GM19035 (cell line): ENCODE results near the gene ACAN.

ENCODE experiments used
- ATAC-seq: cut with Tn5 transposase; IDR thresholded peaks from one replicate; pipeline ENCODE4 v1.9.1; 2021; ENCODE audit not compliant: unreplicated experiment

Gene ACAN

DNA sequence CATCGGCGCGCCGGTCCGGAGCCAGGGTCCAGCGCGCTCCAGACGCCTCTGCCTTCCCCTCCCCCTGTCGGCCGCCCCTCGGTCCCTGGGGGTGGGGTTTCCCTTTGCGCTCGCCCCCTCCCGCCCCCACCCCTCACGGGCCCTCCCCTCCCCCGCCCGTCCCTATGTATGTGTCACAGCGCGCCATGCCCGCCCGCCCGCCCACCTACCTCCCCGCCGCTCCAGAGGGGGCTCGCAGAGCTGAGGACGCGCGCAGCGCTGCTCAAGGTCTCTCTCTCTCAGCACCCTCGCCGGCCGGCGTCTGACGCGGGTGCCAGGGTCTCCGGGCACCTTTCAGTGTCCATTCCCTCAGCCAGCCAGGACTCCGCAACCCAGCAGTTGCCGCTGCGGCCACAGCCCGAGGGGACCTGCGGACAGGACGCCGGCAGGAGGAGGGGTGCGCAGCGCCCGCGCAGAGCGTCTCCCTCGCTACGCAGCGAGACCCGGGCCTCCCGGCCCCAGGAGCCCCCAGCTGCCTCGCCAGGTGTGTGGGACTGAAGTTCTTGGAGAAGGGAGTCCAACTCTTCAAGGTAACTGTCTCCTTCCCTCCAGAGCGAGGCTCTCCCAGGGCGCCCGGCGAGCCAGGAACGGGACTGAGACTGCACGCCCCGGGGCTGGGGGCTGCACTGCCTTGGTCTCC lies at the start of gene ACAN:
TSS of gene ACAN (plus strand) at position 196 of the 679 bp plus-strand sequence. CDS start 32,771 bp downstream, outside the sequence.
- ATAC-seq, result no peak

GRCh38 chr15:88756521-88756920 lies 46.7 kb upstream of the ACAN start:
- no peak for ATAC-seq

DNA sequence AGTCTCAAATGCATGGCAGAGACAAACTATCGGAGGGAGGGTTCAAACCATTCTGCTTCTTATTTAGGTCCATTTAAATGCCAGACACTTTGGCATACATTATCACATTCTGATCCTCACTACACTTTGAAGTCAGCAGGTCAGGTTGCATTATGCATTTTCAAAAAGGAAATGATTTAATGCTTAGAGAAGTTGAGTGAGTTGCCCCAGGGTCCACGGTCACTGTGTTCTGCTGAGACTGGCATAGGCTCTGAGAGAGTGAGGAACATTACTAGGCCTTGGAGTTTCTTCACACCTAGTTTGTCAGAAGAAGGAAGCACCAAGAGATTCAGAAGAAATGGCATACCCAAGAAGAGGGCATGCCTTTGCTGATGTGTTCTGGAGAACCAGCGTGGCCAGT lies 46.3 kb upstream of the ACAN start:
- no peak for ATAC-seq

- no peak for ATAC-seq
Measured at GRCh38 chr15:88759872-88760271, 43.4 kb upstream of the ACAN start.

DNA sequence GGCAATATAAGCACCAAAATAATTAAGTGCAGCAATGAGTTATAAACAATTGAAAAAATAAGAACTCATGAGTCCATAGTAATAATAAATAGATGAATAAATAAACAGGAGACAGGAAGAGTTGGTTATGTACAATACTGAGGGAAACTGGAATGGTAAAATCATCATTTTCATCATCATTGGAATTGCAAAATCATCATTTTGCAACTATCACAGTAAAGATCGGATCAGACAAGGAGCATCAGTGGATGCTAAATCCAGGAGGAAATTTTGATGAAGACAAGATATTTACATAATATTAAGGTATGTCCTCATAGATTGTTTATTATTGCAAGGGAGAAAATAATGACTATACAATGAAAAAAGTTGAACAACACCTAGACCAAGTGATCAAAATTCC lies 38.8 kb upstream of the ACAN start:
- ATAC-seq, result no peak

GRCh38 chr15:88765212-88765611 lies 38.0 kb upstream of the ACAN start:
- ATAC-seq, result no peak

DNA sequence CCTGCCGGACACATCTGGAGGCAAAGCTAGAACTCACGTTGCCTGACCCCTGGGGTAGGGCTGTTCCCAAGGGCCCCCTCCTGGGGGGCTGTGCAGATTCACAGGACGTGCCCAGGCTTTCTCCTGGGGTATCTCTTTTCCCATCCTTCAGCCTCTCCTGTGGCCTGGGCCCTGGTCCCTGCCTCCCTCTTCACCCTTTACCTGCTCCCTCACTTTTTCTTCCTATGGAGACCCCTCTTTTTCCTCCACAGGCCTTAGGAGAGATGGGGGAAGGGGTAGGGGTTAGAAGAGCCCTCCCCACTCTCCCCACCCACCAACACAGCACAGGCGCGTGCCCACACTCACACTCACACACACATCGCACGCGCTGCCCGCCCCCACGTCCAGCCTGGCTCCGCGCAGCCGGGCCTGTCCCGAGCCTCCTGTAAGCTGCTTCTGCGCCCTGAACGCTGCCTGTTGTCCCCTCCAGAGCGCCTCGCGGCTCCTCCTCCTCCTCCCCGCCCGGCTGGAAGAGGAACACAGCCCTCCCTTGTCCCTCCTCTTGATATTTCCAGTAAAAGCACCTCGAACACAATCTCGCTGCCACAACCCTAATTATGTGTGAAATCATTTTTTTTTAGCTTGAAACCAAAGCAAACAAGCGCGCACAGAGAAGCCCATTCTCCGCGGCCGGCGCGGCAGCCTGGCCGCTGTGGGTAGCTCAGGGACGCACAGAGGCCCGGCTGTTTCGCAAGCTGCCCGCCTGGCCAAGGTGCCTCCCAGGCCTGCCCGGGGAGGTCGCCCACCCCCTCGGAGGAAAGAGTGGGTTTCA lies 33.9 kb upstream of the ACAN start:
- ATAC-seq, result no peak

- ATAC-seq, result no peak
Measured at GRCh38 chr15:88775776-88776175, 27.5 kb upstream of the ACAN start.

DNA sequence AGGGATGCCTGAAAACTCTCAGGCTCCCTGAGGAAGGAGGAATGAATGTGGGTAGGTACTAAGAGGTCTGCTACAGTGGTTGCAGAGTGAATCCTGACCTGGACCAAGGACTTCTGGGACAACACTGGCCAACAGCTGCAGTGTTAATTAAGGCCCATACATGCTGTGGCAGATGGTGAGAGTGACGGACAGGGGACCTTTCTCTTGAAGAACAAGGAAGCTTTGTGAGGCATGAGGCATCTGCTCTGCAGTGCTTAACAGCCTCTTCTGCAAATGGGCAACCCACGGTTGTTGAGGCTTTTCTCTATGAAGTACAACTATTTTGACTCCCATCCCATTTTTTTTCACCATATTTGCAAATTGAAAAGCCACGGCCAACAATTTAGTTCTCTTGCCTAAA lies 26.6 kb upstream of the ACAN start:
- no peak for ATAC-seq

GRCh38 chr15:88779944-88780343 lies 23.3 kb upstream of the ACAN start:
- no peak for ATAC-seq

DNA sequence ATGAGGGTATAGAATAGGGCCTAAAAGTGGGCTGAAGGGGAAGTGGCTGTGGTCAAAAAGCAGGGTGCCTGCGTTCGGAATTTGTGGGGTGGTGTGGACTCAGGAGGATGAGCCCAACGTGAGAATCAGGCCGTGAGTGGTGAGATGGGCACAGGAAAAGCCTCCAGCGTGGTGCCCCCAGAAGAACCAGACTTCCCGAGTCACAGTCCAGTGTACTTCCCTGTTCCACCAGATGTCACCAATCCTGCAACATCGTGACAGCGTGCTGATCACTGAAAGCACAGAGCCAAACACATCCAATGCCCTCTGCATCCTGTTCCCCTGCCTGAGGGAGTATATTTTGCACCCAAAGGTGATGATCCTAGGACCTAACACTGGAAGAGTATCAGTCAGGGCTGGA lies 20.8 kb upstream of the ACAN start:
- ATAC-seq, result no peak

GRCh38 chr15:88785217-88785616 lies 18.0 kb upstream of the ACAN start:
- ATAC-seq, result no peak

GRCh38 chr15:88788036-88788435 lies 15.2 kb upstream of the ACAN start:
- ATAC-seq, result no peak

GRCh38 chr15:88788816-88789215 lies 14.4 kb upstream of the ACAN start:
- no peak for ATAC-seq

DNA sequence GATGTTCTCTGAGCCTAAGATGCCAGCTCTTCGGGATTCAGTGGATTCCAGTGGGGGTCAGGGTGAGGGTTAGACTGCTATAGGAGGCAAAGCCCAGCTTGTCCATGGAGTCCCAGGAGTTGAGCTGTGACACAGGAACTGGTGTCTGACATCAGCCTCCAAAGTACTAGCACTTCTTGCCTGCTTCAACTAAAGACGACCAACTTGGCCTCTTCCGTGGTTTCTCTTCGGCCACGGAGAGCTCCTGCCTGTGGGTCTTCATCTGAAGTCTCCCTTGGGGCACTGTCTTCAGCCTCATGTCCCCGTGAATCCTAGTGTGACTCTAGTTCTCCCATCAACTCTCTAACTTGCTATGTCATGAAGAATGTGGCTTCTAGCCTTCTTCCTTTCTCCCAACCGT lies 12.8 kb upstream of the ACAN start:
- no peak for ATAC-seq

DNA sequence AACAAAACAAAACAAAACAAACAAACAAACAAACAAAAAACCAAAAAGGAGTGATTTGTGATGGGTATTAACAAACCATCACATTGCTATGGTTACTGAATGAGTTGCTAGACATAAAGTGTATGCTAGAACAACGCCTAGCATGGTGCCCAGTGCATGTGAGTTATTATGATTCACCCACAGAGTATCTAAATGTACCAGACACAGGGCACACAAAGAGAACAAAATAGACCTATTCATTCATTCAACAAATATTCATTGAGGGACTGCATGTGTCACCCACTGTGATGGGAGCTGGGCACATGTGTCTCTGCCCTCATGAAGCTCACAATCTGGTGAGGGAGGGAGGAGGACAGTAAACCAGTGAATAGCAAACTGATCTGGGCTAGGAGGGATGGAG lies 11.6 kb upstream of the ACAN start:
- no peak for ATAC-seq

DNA sequence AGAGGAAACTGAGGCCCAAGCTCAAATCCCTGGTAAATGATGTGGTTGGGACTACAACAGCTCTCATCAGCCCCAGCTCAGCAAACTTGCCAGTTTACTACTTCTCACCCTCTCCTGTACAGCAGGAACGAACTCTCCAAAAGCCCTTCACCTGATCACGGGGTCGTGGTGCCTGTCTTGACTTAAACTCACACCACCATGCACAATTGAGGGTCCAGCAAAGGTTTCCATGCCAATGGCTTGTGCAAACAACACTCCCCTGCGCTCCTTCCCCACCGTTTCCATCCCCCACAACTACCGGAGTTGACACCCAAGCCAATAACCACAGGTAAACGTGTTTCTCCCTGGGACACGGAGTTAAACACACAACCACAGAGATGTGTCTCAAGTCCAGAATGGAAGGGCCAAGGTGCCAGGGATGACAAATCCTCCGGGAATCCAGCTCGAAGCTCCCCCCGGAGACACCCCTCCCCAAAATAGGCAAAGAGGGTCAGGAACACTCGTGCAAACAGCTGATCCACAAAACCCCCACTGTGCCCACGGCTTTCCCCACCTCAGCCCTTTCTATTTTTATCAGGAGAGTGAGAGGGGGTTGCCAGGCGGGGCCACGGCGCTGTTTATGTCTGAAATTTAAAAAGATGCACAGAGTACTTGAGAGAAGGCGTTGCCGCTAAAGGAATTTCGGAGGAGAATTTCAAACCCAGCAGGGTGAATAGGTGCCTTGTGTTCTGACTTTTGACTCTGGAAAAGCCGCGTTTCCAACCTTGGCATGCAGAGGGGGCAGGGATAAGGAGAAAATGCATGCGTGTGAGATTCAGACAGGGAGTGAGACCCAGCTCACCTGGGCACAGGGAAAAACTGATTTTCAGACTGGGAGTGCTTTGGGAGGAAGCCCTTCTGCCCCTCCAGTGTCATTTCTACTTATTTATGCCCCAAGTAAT lies 10.6 kb upstream of the ACAN start:
- no peak for ATAC-seq

DNA sequence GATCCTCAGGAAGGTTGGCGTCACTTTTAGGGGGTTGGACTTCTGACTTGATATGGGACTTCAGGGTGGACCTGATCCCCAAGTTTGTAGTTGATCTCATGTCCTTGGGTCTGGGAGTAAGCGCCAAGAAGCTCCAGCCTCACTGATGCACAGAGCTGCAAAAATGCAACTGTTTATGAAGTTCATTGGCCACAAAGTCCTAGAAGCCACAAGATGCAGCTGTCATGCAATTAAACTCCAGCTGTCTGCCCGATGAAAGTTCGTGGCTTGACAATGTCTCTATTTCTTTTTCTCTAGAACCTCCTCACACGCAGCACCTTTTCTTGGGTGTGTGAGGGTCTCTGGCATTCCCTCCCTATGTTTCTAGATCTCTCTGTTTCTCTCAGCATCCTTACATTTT lies 9.2 kb upstream of the ACAN start:
- ATAC-seq, result no peak

DNA sequence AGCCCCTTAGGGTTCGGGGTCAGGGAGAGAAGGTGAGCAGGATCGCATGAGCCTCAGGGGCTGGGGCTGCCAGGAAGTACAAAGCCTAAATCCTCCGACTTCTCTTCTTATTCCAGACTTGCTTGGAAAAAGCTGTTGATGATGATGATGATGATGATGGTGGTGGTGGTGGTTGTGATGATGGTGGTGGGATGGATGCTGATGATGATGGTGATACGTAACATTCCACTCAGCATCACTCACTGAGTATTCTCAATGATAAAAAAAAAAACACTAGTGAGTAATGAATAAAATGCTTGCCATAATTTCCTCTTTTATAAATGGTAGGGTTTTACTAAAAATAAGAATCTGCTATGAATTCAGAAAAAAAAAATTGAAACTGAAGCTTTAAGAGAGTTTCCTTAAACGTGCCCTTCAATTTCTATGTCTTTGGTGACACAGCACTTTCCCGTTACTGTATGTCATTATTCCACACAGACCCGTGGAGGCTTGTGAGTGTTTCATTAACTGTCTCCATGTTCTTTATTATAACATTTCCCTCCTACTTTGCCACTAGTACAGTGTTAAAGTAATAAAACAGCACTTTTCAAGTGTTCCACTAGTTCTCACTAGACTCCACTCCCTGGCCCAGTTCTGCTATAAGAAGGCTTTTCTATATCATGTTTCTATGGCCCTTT lies 5.4 kb upstream of the ACAN start:
- no peak for ATAC-seq

DNA sequence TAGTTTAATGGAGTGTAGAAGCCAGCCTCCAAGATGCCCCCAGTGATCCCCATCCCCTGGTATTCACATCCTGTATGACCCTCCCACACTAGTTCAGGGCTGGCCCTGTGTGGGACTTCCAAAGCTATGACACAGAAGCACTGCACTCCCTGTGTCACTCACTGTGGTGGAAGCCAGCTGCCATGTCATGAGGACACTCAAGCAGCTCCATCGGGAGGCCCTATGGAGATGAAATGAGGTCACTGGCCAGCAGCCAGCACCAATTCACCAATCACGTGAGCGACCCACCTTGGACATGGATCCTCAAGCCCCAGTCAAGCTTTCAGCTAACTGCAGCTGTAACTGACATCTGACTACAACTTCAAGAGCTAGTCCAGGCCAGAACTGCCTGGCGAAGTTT lies 3.9 kb upstream of the ACAN start:
- ATAC-seq, result no peak

- ATAC-seq, result no peak
Measured at GRCh38 chr15:88800026-88800425, 3.2 kb upstream of the ACAN start.
